ENCODE measurements around the gene PYHIN1. TPM values are rescaled to one million over a fixed set of nuclear protein-coding genes. Genes with fewer than 3 reads are reported as not detected.

PYHIN1 gene
- total and polyA plus RNA-seq, 2 of the 4 experiments (the other 2 are of a cell fraction), result not detected

GRCh38 chr1:158941317-158941716 lies 10.0 kb downstream of the PYHIN1 start:
- no peak overlapping the region for H3K23ac ChIP-seq (ENCODE audit: low read depth, low read length)
- dilution Hi-C loops (cut with HindIII; ENCODE audit: low sequenced_read_pairs, unreplicated experiment), result no loop called here
- ATAC-seq (ENCODE audit: low read depth) (no peak), DNase-seq (no peak)
- in situ Hi-C loops (cut with MboI; ENCODE audit: low sequenced_read_pairs), result no loop called here
- H3K56ac ChIP-seq (ENCODE audit: extremely low read depth, insufficient read depth, low read length), result no peak overlapping the region
- no peak overlapping the region for H2BK120ac ChIP-seq (ENCODE audit: low read depth, low read length)
- no peak overlapping the region for H3K14ac ChIP-seq (replicated peaks; ENCODE audit: low read depth, low read length)
- no peak overlapping the region for H4K8ac ChIP-seq (ENCODE audit: low read depth in 2 of 2, low read length in 2 of 2)
- no peaks in the 10 kb centered on the region for H3K9me3 ChIP-seq (ENCODE audit: control insufficient read depth, insufficient read depth, low read length)
- H3K36me3 ChIP-seq (ENCODE audit: control insufficient read depth, insufficient read depth, low read length), result no peaks in the 10 kb centered on the region
- H2BK20ac ChIP-seq (ENCODE audit: low read depth, low read length), result no peak overlapping the region
- WGBS, 2 experiments (ENCODE audit: extremely low coverage in 2 of 2, insufficient read length in 1 of 2), result no CpG with 5 or more reads among the region's 1 CpG
- H2BK5ac ChIP-seq (ENCODE audit: low read depth, low read length, poor library complexity, severe bottlenecking), result no peak overlapping the region
- no peak overlapping the region for H3K27ac ChIP-seq (ENCODE audit: insufficient read depth, low read length)
- no peaks in the 10 kb centered on the region for H4K20me1 ChIP-seq (ENCODE audit: insufficient read depth, low read length)
- no peak overlapping the region for H3K4me2 ChIP-seq (ENCODE audit: low read depth, low read length)
- no peak overlapping the region for H3K4ac ChIP-seq (ENCODE audit: low read depth, low read length)
- no peak overlapping the region for H2BK15ac ChIP-seq (ENCODE audit: low read depth, low read length)
- H2AK9ac ChIP-seq (replicated peaks; ENCODE audit: low read depth, low read length, poor library complexity), result no peak overlapping the region
- H2AFZ ChIP-seq (replicated peaks; ENCODE audit: low read length, poor library complexity), result no peak overlapping the region
- no peak overlapping the region for H3K18ac ChIP-seq (ENCODE audit: low read depth, low read length)
- H3K9ac ChIP-seq (ENCODE audit: low read depth, low read length), result no peak overlapping the region
- intact Hi-C loops (cut with micrococcal nuclease), result no loop called here
- H3K27me3 ChIP-seq (ENCODE audit: control insufficient read depth, insufficient read depth, low read length), result no peaks in the 10 kb centered on the region
- no peak for TF ChIP-seq RFX5 (IDR thresholded peaks at IDR 0.05; ENCODE audit: low read depth, low read length)
- TF ChIP-seq MXI1 (IDR thresholded peaks at IDR 0.05; ENCODE audit: borderline replicate concordance, low read depth, low read length), result no peak
- TF ChIP-seq ELK1 (IDR thresholded peaks at IDR 0.05; ENCODE audit: borderline replicate concordance, low read depth, low read length), result no peak
- no peak for TF ChIP-seq POLR2A (IDR thresholded peaks at IDR 0.05; ENCODE audit: low read depth, low read length)
- TF ChIP-seq CEBPB (IDR thresholded peaks at IDR 0.05; ENCODE audit: low read depth, low read length), result no peak
- TF ChIP-seq RCOR1 (IDR thresholded peaks at IDR 0.05; ENCODE audit: insufficient replicate concordance, low read length), result no peak
- no peak for TF ChIP-seq USF2 (IDR thresholded peaks at IDR 0.05; ENCODE audit: low read depth, low read length)
- no peak for TF ChIP-seq CTCF (conservative IDR thresholded peaks at IDR 0.05; ENCODE audit: low read depth, low read length)
- TF ChIP-seq NFE2L2 (IDR thresholded peaks at IDR 0.05; ENCODE audit: low read depth, low read length), result no peak
- no peak for TF ChIP-seq SMC3 (IDR thresholded peaks at IDR 0.05; ENCODE audit: low read depth, low read length)
- TF ChIP-seq BHLHE40 (IDR thresholded peaks at IDR 0.05; ENCODE audit: low read depth, low read length), result no peak
- no peak for TF ChIP-seq MAFK (IDR thresholded peaks at IDR 0.05; ENCODE audit: low read depth, low read length)
- TF ChIP-seq MAZ (IDR thresholded peaks at IDR 0.05; ENCODE audit: borderline replicate concordance, low read depth, low read length), result no peak
- H4K91ac ChIP-seq (ENCODE audit: insufficient read depth, low read depth, low read length), result no peak overlapping the region
- POLR2A ChIA-PET (ENCODE audit: unreplicated experiment), result no interaction called here
- no peaks in the 10 kb centered on the region for H3K4me1 ChIP-seq (ENCODE audit: control insufficient read depth, insufficient read depth, low read length)
- H3K4me3 ChIP-seq (ENCODE audit: insufficient read depth, low read depth, low read length), result no peak overlapping the region
- H3K9me1 ChIP-seq (ENCODE audit: insufficient read depth, low read length), result no peaks in the 10 kb centered on the region
- no peaks in the 10 kb centered on the region for H3K79me1 ChIP-seq (ENCODE audit: low read depth in 1 of 2, low read length in 2 of 2)
- H2AK5ac ChIP-seq (ENCODE audit: low read depth, low read length), result no peak overlapping the region
- no peak overlapping the region for H4K5ac ChIP-seq (ENCODE audit: low read depth, low read length)
- CTCF ChIA-PET, result no interaction called here
- no TSS peak for BruUV-seq (replicated peaks)
